ENCODE measurements around the gene ALDH8A1. TPM values are rescaled to one million over a fixed set of nuclear protein-coding genes. Genes with fewer than 3 reads are reported as not detected.

Gene ALDH8A1
- total and polyA plus RNA-seq, 10 donors: 0.52 to 5.7 (median 1.1) TPM

DNA sequence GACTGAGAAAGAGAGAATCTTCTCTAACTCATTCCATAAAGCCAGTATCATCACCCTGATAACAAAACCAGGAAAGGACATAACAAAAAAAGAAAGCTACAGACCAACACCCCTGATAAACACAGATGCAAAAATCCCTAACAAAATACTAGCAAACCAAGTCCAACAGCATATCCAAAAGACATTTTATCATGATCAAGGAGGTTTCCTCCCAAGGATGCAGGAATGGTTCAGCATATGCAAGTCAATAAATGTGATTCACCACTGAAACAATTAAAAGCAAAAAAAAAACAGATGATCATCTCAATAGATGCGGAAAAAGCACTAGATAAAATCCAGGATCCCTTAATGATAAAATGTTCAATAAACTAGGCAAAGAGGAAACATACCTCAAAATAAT lies 24.5 kb upstream of the ALDH8A1 start:
- H3K4me3 ChIP-seq: no peak overlapping the region
- H3K27ac ChIP-seq: no peak overlapping the region
- TF ChIP-seq POLR2A (IDR thresholded peaks at IDR 0.05) (no peak), POLR2AphosphoS5 (IDR thresholded peaks at IDR 0.05) (no peak)
- TF ChIP-seq, protein P1, sequence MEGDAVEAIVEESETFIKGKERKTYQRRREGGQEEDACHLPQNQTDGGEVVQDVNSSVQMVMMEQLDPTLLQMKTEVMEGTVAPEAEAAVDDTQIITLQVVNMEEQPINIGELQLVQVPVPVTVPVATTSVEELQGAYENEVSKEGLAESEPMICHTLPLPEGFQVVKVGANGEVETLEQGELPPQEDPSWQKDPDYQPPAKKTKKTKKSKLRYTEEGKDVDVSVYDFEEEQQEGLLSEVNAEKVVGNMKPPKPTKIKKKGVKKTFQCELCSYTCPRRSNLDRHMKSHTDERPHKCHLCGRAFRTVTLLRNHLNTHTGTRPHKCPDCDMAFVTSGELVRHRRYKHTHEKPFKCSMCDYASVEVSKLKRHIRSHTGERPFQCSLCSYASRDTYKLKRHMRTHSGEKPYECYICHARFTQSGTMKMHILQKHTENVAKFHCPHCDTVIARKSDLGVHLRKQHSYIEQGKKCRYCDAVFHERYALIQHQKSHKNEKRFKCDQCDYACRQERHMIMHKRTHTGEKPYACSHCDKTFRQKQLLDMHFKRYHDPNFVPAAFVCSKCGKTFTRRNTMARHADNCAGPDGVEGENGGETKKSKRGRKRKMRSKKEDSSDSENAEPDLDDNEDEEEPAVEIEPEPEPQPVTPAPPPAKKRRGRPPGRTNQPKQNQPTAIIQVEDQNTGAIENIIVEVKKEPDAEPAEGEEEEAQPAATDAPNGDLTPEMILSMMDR (IDR thresholded peaks at IDR 0.05 in 8 of 11, conservative IDR thresholded peaks at IDR 0.05 in 3 of 11): no peak
- H3K9me3 ChIP-seq: no peaks in the 10 kb centered on the region
- no peaks in the 10 kb centered on the region for H3K4me1 ChIP-seq
- H3K27me3 ChIP-seq (replicated peaks in 1 of 7): no peaks in the 10 kb centered on the region
- DNase-seq: no peak
- WGBS, 5 donors: 94 to 100% (median 97%) methylated on average over 1 of the region's 1 CpG
- intact Hi-C loops (cut with DNase I; ENCODE audit: low total_unique reads): no loop called here
- peaks cover 0 to 92% (median 20%) of the 10 kb centered on the region in 6 donors for H3K36me3 ChIP-seq

DNA sequence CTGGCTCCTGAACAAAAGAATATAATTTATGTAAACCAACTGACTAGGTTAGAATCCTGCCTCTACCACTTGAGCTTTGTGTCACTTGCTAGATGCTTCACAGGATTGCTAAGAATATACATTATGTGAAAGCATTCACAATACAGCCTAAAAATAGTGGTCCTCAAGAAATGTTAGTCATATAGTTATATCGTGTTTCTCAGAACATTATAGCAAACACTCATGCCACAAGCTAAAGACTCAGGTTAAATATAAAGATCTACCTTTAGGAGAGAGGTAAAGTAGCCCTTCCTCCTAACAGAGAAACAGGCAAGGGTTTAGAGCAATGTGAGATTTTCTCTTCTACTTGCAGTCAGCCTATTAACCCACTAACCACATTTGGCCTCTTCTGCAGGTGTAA lies 17.8 kb upstream of the ALDH8A1 start:
- no peak overlapping the region for H3K27ac ChIP-seq
- H3K4me3 ChIP-seq: no peak overlapping the region
- H3K36me3 ChIP-seq: peaks cover 0 to 95% (median 36%) of the 10 kb centered on the region in 6 donors
- 80 to 91% (median 87%) methylated on average over 1 of the region's 1 CpG for WGBS, 5 donors
- no peak for DNase-seq
- TF ChIP-seq, protein P1 (IDR thresholded peaks at IDR 0.05 in 8 of 11, conservative IDR thresholded peaks at IDR 0.05 in 3 of 11): no peak
- TF ChIP-seq POLR2AphosphoS5 (IDR thresholded peaks at IDR 0.05): no peak
- no peak for TF ChIP-seq POLR2A (IDR thresholded peaks at IDR 0.05)
- H3K4me1 ChIP-seq: no peaks in the 10 kb centered on the region
- no peaks in the 10 kb centered on the region for H3K9me3 ChIP-seq
- intact Hi-C loops (cut with DNase I; ENCODE audit: low total_unique reads): no loop called here
- H3K27me3 ChIP-seq (replicated peaks in 1 of 7): no peaks in the 10 kb centered on the region

DNA sequence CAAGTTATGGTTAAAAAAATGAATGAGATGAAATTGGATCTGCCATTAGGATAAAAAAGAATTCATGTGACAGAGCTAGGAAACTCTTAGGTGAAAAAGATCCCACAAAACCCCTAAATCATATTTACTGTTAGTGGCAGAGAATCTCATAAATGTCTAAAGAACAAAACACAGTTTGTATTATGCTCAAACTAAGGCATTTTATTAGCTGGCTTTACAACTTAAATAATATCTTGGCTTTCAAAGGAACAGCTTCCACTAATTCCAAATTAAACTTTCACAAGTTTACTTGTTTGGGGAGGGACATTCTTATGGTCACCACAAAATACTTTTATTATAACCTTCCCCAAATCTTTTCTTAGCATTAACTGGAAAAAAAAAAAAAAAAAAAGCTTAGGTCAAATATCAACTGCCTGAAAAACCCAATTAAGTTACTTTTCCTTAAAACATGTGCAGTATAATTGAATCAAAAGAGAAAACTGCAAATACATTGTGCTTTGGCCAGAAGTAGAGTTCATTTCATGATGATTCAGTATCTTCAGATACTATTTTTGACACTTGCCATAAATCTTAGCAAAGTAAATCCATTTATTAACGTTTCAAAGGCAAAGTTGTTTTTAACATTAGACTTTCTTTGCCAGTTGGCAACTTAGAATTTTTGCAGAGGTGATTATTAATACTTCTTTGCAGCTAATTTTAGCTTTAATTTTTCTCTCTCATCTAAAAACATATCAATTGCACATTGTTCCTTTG lies 14.7 kb upstream of the ALDH8A1 start:
- H3K27me3 ChIP-seq (replicated peaks in 1 of 7): no peaks in the 10 kb centered on the region
- H3K27ac ChIP-seq: no peak overlapping the region
- H3K9me3 ChIP-seq: peaks cover 0 to 11% (median 6%) of the 10 kb centered on the region in 8 donors
- H3K36me3 ChIP-seq: peaks cover 0 to 94% (median 35%) of the 10 kb centered on the region in 6 donors
- H3K4me1 ChIP-seq: no peaks in the 10 kb centered on the region
- 74 to 85% (median 79%) methylated on average over 1 of the region's 1 CpG for WGBS, 5 donors
- intact Hi-C loops (cut with DNase I; ENCODE audit: low total_unique reads): no loop called here
- TF ChIP-seq, protein P1 (IDR thresholded peaks at IDR 0.05 in 8 of 11, conservative IDR thresholded peaks at IDR 0.05 in 3 of 11): no peak
- no peak for TF ChIP-seq POLR2AphosphoS5 (IDR thresholded peaks at IDR 0.05)
- TF ChIP-seq POLR2A (IDR thresholded peaks at IDR 0.05): no peak
- H3K4me3 ChIP-seq: no peak overlapping the region
- no peak for DNase-seq

DNA sequence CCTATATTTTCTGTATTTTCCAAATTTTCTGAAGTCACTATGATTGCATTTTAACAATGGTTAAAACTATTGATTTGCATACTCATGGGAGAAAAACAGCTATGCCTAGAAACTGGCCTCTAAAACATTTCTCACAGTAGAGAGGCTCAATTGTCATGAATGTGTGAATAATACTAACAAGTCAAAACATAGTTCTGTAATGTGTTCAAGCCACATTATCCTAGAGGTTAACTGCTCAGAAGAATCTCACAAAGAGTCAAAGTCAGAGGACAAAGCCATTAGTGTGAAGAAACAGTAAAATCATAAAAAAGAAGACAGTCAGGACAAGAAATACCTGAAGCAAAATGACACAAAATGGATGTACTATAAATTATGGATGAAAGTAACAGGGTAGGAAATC lies 12.5 kb upstream of the ALDH8A1 start:
- Histone ChIP-seq H3K4me3 (no peak overlapping the region), H3K4me1 (no peaks in the 10 kb centered on the region), H3K9me3 (peaks cover 0 to 18% (median 10%) of the 10 kb centered on the region in 8 donors), H3K27ac (no peak overlapping the region), H3K27me3 (replicated peaks in 1 of 7) (no peaks in the 10 kb centered on the region), H3K36me3 (peaks cover 0 to 84% (median 34%) of the 10 kb centered on the region in 6 donors)
- no peak for DNase-seq
- TF ChIP-seq, protein P1 (IDR thresholded peaks at IDR 0.05 in 8 of 11, conservative IDR thresholded peaks at IDR 0.05 in 3 of 11): no peak
- no peak for TF ChIP-seq POLR2A (IDR thresholded peaks at IDR 0.05)
- no peak for TF ChIP-seq POLR2AphosphoS5 (IDR thresholded peaks at IDR 0.05)
- intact Hi-C loops (cut with DNase I; ENCODE audit: low total_unique reads): no loop called here
